Measurements from ENCODE around the gene RFNG. TPM values are rescaled to one million over a fixed set of nuclear protein-coding genes. Genes with fewer than 3 reads are reported as not detected.

Gene RFNG
- total RNA-seq, 1 donor from 2014 or later, result 21.6 TPM

- ATAC-seq, result no peak
These were observed 6.7 kb upstream of the RFNG start for GRCh38 chr17:82058230-82058854.

GRCh38 chr17:82056729-82057621 is 5.4 kb upstream of the RFNG start:
- no peak for ATAC-seq

GRCh38 chr17:82055965-82056728 is 4.5 kb upstream of the RFNG start:
- no peak for ATAC-seq

- ATAC-seq, result no peak
These were observed 3.7 kb upstream of the RFNG start for GRCh38 chr17:82055023-82055964.

GRCh38 chr17:82054351-82055022 is 2.9 kb upstream of the RFNG start:
- ATAC-seq, result no peak

GRCh38 chr17:82053556-82054263 is 2.1 kb upstream of the RFNG start:
- no peak for ATAC-seq

GRCh38 chr17:82053130-82053529 is 1.5 kb upstream of the RFNG start:
- ATAC-seq, result no peak

GRCh38 chr17:82052638-82053059 is 1.0 kb upstream of the RFNG start:
- ATAC-seq, result no peak

- ATAC-seq, result peak; percentile 4
These were observed 610 bp downstream of the RFNG start for GRCh38 chr17:82050761-82051641.

GRCh38 chr17:82050152-82050760 is 1.4 kb downstream of the RFNG start:
- no peak for ATAC-seq

- no peak for ATAC-seq
These were observed 2.1 kb downstream of the RFNG start for GRCh38 chr17:82049521-82049971.

GRCh38 chr17:82049106-82049505 is 2.5 kb downstream of the RFNG start:
- ATAC-seq, result no peak

GRCh38 chr17:82048571-82048971 is 3.0 kb downstream of the RFNG start:
- ATAC-seq, result no peak

GRCh38 chr17:82047914-82048570 is 3.6 kb downstream of the RFNG start:
- ATAC-seq, result no peak

- ATAC-seq, result no peak
These were observed 4.2 kb downstream of the RFNG start for GRCh38 chr17:82047379-82047778.

GRCh38 chr17:82046903-82047302 is 4.7 kb downstream of the RFNG start:
- ATAC-seq, result no peak

- no peak for ATAC-seq
These were observed 5.6 kb downstream of the RFNG start for GRCh38 chr17:82045936-82046484.

GRCh38 chr17:82043507-82043906 is 8.1 kb downstream of the RFNG start:
- ATAC-seq, result no peak
